BE2C (cell line): ENCODE measurements around the gene TCEAL5.

Experiments used
- DNase-seq: peaks from one replicate; pipeline ENCODE4 v3.0.0-alpha.2; 2020
- H3K27me3 ChIP-seq: fragments of 250-450 bp; sonication (Bioruptor Pico); 2 replicates; pipeline ENCODE4 v1.5.1; 2020; ENCODE audit warnings: mild to moderate bottlenecking
- H3K36me3 ChIP-seq: fragments of 250-450 bp; sonication (Bioruptor Pico); 2 replicates; pipeline ENCODE4 v1.5.1; 2020; ENCODE audit warnings: mild to moderate bottlenecking
- H3K4me1 ChIP-seq: fragments of 250-450 bp; sonication (Bioruptor Pico); 2 replicates; pipeline ENCODE4 v1.5.1; 2020
- H3K4me3 ChIP-seq: 2 replicates; pipeline ENCODE4 v1.5.1; 2011; ENCODE audit warnings: low read depth, low read length
- H3K9me3 ChIP-seq: fragments of 250-450 bp; sonication (Bioruptor Pico); 2 replicates; pipeline ENCODE4 v1.5.1; 2020
- CTCF ChIP-seq: IDR thresholded peaks from 2 replicates; pipeline ENCODE4 v1.5.1; 2012; ENCODE audit warnings: mild to moderate bottlenecking, low read depth, low read length

Gene TCEAL5

DNA sequence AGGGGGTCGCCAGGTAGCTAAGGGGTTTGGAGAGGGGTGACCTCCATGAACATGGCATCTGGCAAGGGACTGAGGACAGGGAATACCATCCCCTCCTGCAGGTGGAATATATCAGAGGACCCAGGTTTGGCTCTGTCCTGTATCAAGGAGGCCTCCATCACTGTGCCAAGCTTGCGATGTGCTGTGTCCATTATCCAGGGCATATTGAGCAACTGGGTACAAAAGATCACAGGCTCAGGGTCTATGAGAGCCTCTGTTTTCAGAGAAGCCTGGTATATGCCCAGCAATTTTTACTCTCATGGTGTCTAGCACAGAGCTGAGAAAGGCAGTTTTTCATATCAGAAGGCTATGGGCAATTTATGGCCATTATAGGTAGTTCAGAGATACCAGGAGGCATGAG, 16.6 kb upstream of the TCEAL5 start:
- DNase-seq = no peak
- Histone ChIP-seq H3K9me3 (no peaks in the 10 kb centered on the region), H3K27me3 (no peaks in the 10 kb centered on the region), H3K4me3 (no peak overlapping the region), H3K4me1 (no peaks in the 10 kb centered on the region), H3K36me3 (no peaks in the 10 kb centered on the region)
- TF ChIP-seq CTCF = no peak

- H3K27me3 ChIP-seq = peaks cover 23% of the 10 kb centered on the region
- DNase-seq = no peak
- no peak for TF ChIP-seq CTCF
Observed at GRCh38 chrX:103279624-103280023, 3.1 kb upstream of the TCEAL5 start.

GRCh38 chrX:103275947-103276567, 493 bp downstream of the TCEAL5 start:
- no peak for TF ChIP-seq CTCF
- Histone ChIP-seq H3K9me3 (no peaks in the 10 kb centered on the region), H3K4me1 (no peaks in the 10 kb centered on the region), H3K36me3 (no peaks in the 10 kb centered on the region), H3K27me3 (peaks cover 24% of the 10 kb centered on the region), H3K4me3 (peak overlapping the region; percentile 24; the same call in 1 of the 2 replicates)
- DNase-seq = no peak

More at GRCh38 chrX:103279624-103280023, 3.1 kb upstream of the TCEAL5 start:
- Histone ChIP-seq H3K9me3 (no peaks in the 10 kb centered on the region), H3K4me1 (no peaks in the 10 kb centered on the region), H3K36me3 (no peaks in the 10 kb centered on the region), H3K4me3 (no peak overlapping the region)

- Histone ChIP-seq H3K9me3 (no peaks in the 10 kb centered on the region), H3K4me3 (no peak overlapping the region), H3K27me3 (peaks cover 24% of the 10 kb centered on the region), H3K4me1 (no peaks in the 10 kb centered on the region), H3K36me3 (no peaks in the 10 kb centered on the region)
- TF ChIP-seq CTCF = no peak
- DNase-seq = no peak
Observed at GRCh38 chrX:103274284-103274683, 2.3 kb downstream of the TCEAL5 start.

DNA sequence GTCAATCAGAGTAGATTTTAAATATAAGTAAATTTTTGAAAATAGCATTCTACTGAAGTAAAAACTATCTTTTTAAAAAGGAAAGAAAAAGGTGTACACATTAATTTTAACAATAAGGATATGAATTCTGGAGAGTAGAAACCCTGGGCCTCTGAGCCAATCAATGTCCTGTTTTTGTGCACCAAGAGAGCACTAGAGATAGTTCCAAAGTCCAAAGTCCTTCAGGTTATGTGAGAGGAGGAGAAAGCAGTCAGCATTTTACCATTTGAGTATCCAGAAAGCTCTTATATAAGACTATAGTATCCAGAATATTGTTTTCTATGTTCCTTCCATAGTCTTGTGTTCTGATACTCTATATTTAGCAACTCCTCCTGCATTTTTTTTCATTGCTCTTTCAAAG, 18.3 kb downstream of the TCEAL5 start:
- no peak for DNase-seq
- Histone ChIP-seq H3K4me1 (no peaks in the 10 kb centered on the region), H3K9me3 (no peaks in the 10 kb centered on the region), H3K4me3 (no peak overlapping the region), H3K27me3 (no peaks in the 10 kb centered on the region), H3K36me3 (no peaks in the 10 kb centered on the region)
- TF ChIP-seq CTCF = no peak

GRCh38 chrX:103256651-103257050, 19.9 kb downstream of the TCEAL5 start:
- Histone ChIP-seq H3K4me3 (no peak overlapping the region), H3K36me3 (no peaks in the 10 kb centered on the region), H3K4me1 (no peaks in the 10 kb centered on the region), H3K27me3 (no peaks in the 10 kb centered on the region), H3K9me3 (no peaks in the 10 kb centered on the region)
- no peak for TF ChIP-seq CTCF
- no peak for DNase-seq
